Left cardiac atrium (tissue), 4 donors: Measurements from ENCODE around the gene CARS2. TPM values are rescaled to one million over a fixed set of nuclear protein-coding genes. Genes with fewer than 3 reads are reported as not detected.
"Not testable (repeated sequence)": the region's sequence is repeated elsewhere in the genome, so short reads cannot be mapped to it uniquely, and the experiment has no call there.

ENCODE experiments used
- ATAC-seq, 2 donors: fragments of 200-7000 bp; cut with Tn5 transposase; one replicate each; pipeline ENCODE4 v1.9.1; 2020; ENCODE audit warnings: mild to moderate bottlenecking in 2 of 2, moderate library complexity in 2 of 2
- DNase-seq: peaks from one replicate; pipeline ENCODE4 v3.0.0-alpha.2; 2020
- intact Hi-C, 2 donors: fragments of 100-400 bp; cut with DNase I; formaldehyde crosslinking; loops; one replicate each; pipeline versions ENCODE4 v1.14.1 to v1.15.1; 2022 to 2023
- total RNA-seq, 2 donors: library from RNA; stranded (reverse); fragmentation: NEBNext Ultra II Directional; extraction: Animal tissue kit (Norgen Biotek cat#: 25700); gene quantifications; one replicate each; pipeline ENCODE4 v1.2.1, GENCODE V29; 2021
- donor health status: DM: no; HTN: yes; CAD: no.
- donor health status: DM: no; HTN: yes; CAD: no; lungs with severe emphysema.
- donor health status: DM: yes; HTN: yes; CAD: no.
- donor health status: Dilated cardiomyopathy.

Gene CARS2
- total RNA-seq, 2 donors from 2014 or later: 36.6 to 37.9 TPM

DNA sequence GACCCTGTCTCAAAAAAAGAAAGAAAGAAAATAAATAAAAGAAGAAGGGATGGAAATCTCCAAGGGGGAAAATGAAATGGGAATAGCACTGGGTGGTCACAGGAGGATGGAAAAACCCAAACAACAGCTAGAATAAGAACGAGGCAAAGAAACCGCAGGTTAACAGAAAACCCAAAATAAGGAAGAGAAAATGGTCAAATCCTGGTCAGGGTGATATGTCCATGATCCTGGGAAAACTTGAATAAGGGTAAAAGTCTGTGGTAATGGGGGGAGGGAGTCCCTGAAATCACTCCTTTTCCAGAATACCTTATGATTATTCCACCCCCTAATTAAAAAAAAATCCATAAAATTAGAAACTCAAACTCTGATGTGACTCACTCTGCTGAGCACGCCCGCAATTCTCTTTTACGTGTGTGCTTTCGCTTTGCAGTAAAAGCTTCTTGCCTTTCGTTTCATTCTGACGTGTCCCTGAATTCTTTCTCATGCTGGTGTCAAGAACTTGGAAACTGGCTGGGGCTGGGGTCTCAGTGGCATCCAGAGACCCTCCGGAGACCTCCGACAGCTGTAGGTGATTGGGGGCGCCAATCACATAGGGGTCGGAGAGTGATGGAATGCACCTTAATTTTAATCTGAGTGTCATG lies 94.8 kb downstream of the CARS2 start:
- ATAC-seq: no peak
- no peak for DNase-seq
- intact Hi-C loops: loop anchor here in 1 of 2 donors (10.0 kb wide), 1 partner anchor 94 kb away; the partner anchor contains the start of gene CARS2

DNA sequence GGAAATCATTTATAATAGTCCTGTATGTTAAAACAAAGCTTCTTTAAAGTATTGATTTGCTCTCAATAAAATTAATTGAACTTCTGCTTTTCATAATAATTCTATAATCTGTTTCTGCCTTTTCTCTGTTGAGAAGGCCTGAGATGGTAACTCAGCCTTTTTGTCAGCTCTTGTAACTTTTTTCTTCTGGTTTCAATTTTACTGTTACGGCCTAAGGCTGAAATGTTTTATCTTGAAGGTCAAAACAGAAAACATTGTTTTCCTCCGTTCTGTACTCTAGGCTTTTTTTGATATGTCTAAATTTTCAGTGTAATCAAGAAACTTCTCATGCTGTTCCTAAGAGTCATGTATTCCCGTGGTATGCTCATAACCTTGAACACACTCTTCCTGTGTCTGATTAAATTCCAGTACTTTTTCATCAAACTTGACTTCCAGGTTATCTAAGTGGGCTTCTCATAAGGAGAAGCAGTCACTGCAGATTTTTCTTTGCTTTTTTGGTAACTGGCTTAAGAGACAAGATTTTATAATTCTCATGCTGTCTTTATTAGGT lies 98.2 kb downstream of the CARS2 start:
- ATAC-seq (no peak), DNase-seq (no peak)
- intact Hi-C loops: no loop called here

DNA sequence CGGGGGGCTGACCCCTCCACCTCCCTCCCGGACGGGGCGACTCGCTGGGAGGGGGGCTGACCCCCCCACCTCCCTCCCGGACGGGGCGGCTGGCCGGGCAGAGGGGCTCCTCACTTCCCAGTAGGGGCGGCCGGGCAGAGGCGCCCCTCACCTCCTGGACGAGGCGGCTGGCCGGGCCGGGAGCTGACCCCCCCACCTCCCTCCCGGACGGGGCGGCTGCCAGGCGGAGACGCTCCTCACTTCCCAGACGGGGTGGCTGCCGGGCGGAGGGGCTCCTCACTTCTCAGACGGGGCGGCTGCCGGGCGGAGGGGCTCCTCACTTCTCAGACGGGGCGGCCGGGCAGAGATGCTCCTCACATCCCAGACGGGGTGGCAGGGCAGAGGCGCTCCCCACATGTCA lies 99.6 kb downstream of the CARS2 start:
- ATAC-seq, DNase-seq, intact Hi-C loops: not testable (repeated sequence)

DNA sequence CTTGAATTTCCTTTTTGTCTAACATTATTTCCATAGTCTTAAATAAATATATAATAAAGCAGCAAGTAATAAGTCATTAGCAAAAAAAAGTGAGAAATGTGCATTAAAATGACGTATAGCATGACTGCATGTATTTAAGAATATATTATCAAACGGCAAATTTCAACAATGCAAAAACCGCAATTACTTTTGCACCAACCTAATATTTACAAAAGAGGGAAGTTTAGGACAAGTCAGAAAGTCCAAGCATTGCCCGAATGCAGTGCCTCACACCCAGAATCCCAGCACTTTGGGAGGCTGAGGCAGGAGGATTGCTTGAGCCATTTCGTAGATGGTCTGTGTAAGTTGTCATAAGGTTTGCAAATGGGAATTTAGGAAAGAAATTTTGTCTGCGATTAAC lies 100.8 kb downstream of the CARS2 start:
- ATAC-seq: no peak
- DNase-seq: no peak
- intact Hi-C loops: no loop called here

DNA sequence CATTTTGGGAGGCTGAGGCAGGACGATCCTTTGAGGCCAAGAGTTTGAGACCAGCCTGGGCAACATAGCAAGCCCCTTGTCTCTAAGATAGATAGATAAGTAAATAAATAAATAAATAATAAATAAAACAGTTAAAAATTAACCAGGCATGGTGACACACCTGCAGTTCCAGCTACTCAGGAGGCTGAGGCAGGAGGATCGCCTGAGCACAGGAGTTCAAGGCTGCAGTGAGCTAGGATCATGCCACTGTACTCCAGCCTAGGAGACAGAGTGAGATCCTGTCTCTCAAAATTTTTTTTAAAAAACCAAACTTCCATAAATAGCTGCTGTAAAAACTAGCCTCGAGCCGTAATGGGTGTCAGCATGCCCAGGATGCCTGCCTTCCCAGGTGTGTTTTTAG lies 104.9 kb downstream of the CARS2 start:
- intact Hi-C loops: no loop called here
- ATAC-seq: no peak
- no peak for DNase-seq

DNA sequence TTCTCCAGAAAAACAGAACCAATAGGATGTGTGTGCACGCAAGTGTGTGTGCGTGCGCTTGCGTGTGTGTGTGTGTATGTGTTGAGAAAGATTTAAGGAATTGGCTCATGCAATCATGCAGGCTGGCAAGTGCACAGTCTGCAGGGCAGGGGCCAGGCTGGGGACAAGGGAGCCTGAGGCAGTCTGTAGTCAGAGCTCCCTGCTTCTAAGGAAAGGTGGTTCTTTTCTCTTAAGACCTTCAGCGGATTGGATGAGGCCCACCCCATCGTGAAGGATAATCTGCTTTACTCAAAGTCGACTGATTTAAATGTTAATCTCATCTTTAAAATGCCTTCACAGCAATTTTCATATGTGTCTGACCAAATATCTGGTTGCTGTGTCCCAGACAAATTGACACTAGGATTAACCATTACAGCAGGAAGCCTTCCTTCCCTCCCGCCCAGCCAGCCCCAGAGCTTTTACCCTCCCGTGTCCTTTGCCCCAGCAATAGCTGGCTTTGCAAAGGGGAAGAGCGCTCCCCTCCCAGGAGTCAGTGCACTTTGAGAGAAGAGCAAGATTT lies 105.6 kb downstream of the CARS2 start:
- no peak for ATAC-seq
- intact Hi-C loops: no loop called here

DNA sequence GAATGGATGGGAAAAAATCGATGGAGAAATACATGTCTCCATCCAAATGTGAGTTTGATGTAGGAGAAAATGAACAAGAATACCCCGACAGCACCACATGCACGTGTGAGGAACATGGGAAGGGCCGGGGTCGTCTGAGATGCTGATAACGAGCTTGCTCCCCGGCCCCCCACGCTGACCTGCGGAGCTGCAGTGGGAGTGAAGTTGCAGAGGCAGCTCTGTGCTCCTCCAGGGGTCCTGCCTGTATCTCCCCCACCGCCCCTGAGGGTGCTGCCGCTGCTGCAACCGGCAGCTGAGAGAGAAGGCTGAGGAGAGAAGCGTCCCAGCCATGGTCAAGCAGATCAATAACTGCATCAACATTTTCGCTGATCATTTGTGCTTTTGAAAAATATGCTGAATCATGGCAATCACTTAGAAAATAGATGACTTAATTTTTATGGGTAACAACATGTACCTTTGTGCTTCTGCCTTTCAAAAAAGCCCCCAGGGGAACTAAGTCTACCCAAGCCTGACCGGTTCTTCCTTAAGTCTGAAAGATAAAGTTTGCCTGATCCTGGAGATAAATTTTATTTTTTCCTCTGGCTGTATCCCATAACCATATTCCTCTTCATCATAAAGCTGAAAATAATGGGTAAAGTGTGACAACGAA lies 108.8 kb downstream of the CARS2 start:
- DNase-seq (no peak), ATAC-seq (no peak)
- intact Hi-C loops: loop anchor here (5.0 to 10.0 kb wide), 2 partner anchors 220 to 448 kb away; no protein-coding TSS in a partner anchor

More for the DNA sequence above, 105.6 kb downstream of the CARS2 start:
- no peak for DNase-seq

DNA sequence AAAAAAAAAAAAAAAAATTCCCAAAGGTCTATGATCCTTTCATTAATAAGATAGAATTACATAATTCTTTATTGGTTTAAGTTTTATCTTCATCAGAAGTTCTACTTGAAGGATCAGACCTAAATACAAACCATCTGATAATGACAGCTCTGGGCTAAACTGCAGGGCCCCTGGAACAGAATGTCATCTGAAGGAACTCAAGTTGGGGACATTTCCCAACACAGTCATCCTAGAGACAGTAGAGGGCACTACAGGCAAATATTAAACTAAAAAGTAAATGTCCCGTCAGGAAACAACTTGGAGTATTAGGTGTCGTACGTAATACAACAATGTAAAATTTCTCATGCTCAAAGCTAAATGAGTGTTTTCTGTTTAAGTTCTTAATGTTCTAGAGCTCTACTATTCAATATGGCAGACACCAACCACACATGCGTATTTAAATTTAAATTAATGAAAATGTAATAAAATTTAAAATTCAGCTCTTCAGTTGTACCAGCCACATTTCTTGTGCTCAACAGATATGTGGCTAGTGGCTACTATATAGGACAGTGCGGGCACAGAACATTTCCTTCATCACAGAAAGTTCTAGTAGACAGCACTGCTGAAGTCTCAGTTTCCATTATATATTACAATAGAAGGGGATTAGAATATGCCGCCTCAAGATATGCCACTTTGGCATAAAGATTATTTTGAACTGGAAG lies 112.3 kb downstream of the CARS2 start:
- DNase-seq (no peak), ATAC-seq (peak; percentile 78 to 89)
- intact Hi-C loops: loop anchor here in 1 of 2 donors (5.0 to 10.0 kb wide), 2 partner anchors 224 to 451 kb away; no protein-coding TSS in a partner anchor

DNA sequence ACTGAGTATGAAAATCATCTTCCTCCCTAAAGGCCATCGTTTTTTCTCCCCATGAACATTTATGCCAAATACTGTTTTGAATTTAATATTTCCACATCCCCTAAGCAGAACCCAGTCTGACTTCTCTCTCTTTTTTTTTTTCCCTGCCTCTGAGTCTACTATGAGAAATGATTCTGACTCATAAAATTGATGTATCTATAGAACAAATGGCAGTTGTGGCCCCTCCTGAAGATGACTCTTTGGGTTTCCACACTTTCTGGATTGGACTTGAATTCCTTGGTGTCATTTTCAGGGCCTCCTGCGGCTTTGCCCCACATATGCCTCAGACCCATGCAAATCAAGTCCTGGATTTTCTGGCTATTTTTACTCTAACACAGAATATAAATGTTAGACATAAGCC lies 113.3 kb downstream of the CARS2 start:
- DNase-seq (no peak), ATAC-seq (no peak)
- intact Hi-C loops: loop anchor here in 1 of 2 donors (5.0 to 10.0 kb wide), 2 partner anchors 225 to 452 kb away; no protein-coding TSS in a partner anchor

Other genes with a start within 250 kb of the CARS2 start
- 10 to 100 TPM; 12.7 to 24.3 TPM for gene RAB20, start 144.4 kb downstream of the CARS2 start, total RNA-seq
- gene NAXD, start 90.6 kb downstream of the CARS2 start, total RNA-seq: 10 to 100 TPM; 23.7 to 27.0 TPM
- gene ING1, start 7.6 kb upstream of the CARS2 start, total RNA-seq: 1 to 10 TPM; 6.3 to 7.0 TPM
- 10 to 100 TPM; 48.7 to 78.7 TPM for gene ANKRD10, start 209.0 kb upstream of the CARS2 start, total RNA-seq